Epithelial cell of esophagus (primary cell): ENCODE results near the gene SUGCT.
"Not testable (repeated sequence)": the region's sequence is repeated elsewhere in the genome, so short reads cannot be mapped to it uniquely, and the experiment has no call there.

Source experiments
- DNase-seq: peaks from one replicate; pipeline ENCODE4 v3.0.0; 2010; ENCODE audit warnings: low read depth
- H3K4me3 ChIP-seq: 2 replicates; pipeline ENCODE4 v1.5.1; 2011; ENCODE audit warnings: mild to moderate bottlenecking, low read length, control low read depth
- TF ChIP-seq, protein P1 (sequence below): IDR thresholded peaks from 2 replicates; pipeline ENCODE4 v1.5.1; 2011; ENCODE audit warnings: low read depth, mild to moderate bottlenecking, low read length, control low read depth, inconsistent platforms; ENCODE audit not compliant: insufficient read depth; ENCODE audit errors: missing control alignments

The SUGCT gene

GRCh38 chr7:40205992-40206391 is 71.2 kb downstream of the SUGCT start:
- no peak for DNase-seq
- no peak overlapping the region for H3K4me3 ChIP-seq
- TF ChIP-seq, protein P1, sequence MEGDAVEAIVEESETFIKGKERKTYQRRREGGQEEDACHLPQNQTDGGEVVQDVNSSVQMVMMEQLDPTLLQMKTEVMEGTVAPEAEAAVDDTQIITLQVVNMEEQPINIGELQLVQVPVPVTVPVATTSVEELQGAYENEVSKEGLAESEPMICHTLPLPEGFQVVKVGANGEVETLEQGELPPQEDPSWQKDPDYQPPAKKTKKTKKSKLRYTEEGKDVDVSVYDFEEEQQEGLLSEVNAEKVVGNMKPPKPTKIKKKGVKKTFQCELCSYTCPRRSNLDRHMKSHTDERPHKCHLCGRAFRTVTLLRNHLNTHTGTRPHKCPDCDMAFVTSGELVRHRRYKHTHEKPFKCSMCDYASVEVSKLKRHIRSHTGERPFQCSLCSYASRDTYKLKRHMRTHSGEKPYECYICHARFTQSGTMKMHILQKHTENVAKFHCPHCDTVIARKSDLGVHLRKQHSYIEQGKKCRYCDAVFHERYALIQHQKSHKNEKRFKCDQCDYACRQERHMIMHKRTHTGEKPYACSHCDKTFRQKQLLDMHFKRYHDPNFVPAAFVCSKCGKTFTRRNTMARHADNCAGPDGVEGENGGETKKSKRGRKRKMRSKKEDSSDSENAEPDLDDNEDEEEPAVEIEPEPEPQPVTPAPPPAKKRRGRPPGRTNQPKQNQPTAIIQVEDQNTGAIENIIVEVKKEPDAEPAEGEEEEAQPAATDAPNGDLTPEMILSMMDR = no peak

- DNase-seq = peak; percentile 39
- H3K4me3 ChIP-seq = no peak overlapping the region
- TF ChIP-seq, protein P1 = no peak
Measured at GRCh38 chr7:40211276-40212003, 76.6 kb downstream of the SUGCT start.

DNA sequence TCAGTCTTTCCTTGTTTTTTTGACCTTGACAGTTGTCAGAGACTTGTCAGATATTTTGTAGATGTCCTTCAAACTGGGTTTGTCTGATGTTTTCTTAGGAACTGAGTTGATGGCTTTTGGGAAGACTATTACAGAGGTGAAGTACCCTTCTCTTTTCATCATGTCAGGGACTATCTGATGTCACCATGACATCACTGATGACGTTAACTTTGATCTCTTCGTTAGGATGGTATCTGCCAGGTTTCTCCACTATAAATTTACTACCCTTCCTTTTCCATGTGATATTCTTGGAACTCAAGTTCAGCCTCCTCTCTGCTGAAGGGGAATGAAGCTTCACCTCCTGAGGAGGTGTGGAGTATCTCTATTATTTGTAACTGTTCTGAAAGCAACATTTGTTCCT is 78.5 kb downstream of the SUGCT start:
- DNase-seq = no peak
- no peak overlapping the region for H3K4me3 ChIP-seq
- TF ChIP-seq, protein P1 = no peak

DNA sequence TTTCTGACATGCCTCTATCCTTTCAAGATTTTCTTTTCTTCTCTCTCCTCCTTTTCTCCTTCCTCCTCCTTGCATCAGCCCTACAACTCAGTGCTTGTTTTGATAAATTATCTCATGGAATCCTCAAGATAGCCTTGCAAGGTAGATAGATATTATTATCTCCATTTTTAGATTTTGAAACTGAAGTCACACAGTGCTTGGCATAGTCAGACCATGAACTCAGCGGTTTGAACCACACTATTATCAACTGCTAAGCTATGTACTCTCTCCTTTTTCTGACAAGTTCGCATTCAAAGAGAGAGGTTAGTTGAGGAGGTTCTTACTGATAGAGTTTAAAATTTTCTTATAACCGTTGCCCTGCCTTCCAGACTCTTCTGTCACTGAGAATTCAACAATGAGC is 79.1 kb downstream of the SUGCT start:
- no peak for DNase-seq
- TF ChIP-seq, protein P1 = no peak
- no peak overlapping the region for H3K4me3 ChIP-seq

DNA sequence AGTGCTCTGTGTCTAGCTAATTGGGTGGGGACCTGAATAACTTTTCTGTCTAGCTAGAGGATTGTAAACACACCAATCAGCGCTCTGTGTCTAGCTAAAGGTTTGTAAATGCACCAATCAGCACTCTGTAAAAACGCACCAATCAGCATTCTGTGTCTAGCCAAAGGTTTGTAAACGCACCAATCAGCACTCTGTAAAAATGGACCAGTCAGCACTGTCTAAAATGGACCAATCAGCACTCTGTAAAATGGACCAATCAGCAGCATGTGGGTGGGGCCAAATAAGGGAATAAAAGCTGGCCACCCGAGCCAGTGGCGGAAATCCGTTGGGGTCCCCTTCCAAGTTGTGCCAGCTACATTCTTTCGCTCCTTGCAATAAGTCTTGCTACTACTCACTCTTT is 83.8 kb downstream of the SUGCT start:
- H3K4me3 ChIP-seq, DNase-seq: not testable (repeated sequence)

DNA sequence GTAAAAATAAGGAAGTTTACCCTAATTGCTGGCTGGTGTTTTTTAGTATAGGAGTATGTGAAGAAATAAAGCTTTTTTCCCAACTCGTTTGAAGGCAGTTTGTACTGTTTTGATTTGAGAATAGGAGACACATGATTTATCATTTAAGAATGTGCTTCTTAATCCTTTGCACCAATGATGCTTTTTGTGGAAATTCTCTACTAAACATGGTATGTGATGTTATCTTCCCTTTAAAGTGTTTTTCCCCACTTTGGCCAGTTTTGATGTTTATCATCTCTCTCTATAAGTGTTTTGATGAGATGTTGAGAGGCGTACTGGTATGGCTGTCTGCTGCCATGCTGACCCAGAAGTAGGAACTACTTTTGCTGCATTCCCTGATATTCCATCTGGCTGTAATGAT is 85.1 kb downstream of the SUGCT start:
- H3K4me3 ChIP-seq = no peak overlapping the region
- TF ChIP-seq, protein P1 = no peak
- no peak for DNase-seq

DNA sequence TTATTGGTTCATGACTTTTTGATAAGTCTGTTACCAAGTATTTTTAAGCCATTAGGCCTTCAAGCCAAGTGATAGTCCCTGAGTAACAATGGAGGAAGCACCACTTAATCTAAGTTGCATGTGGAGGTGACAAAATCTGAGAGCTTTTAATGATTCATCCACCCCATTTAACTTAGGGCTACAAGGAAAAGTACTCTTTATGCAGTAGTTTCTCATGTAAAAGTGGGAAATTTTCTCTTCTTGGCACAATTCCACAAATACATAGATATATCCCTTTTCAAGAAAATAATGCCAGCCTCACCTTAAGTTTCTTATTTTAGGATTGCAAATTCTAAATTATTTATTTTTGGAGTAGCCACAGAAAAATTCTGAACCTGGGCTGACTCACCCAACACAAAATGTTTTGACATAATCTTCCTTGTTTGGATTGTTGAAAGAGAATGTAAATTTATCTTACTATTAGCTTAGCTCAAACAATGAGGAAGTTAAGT is 85.7 kb downstream of the SUGCT start:
- no peak overlapping the region for H3K4me3 ChIP-seq
- peak; percentile 55 for DNase-seq
- TF ChIP-seq, protein P1 = no peak
